Measurements from ENCODE around the gene C22orf15.

GRCh38 chr22:23763579-23763945, 772 bp downstream of the C22orf15 start:
- TF ChIP-seq CTCF (IDR thresholded peaks at IDR 0.05 in 8 of 11, conservative IDR thresholded peaks at IDR 0.05 in 3 of 11) (no peak), POLR2A (IDR thresholded peaks at IDR 0.05) (no peak)
